HL-60 (cell line): ENCODE results near the gene COBLL1.

ENCODE experiments used
- CTCF ChIP-seq: IDR thresholded peaks from one replicate; pipeline ENCODE4 v1.5.1; 2011; ENCODE audit warnings: low read length, control low read depth, inconsistent platforms; ENCODE audit not compliant: insufficient read depth
- REST ChIP-seq: IDR thresholded peaks from 2 replicates; pipeline ENCODE4 v1.6.1; 2012; ENCODE audit warnings: low read depth; ENCODE audit not compliant: insufficient replicate concordance

DNA sequence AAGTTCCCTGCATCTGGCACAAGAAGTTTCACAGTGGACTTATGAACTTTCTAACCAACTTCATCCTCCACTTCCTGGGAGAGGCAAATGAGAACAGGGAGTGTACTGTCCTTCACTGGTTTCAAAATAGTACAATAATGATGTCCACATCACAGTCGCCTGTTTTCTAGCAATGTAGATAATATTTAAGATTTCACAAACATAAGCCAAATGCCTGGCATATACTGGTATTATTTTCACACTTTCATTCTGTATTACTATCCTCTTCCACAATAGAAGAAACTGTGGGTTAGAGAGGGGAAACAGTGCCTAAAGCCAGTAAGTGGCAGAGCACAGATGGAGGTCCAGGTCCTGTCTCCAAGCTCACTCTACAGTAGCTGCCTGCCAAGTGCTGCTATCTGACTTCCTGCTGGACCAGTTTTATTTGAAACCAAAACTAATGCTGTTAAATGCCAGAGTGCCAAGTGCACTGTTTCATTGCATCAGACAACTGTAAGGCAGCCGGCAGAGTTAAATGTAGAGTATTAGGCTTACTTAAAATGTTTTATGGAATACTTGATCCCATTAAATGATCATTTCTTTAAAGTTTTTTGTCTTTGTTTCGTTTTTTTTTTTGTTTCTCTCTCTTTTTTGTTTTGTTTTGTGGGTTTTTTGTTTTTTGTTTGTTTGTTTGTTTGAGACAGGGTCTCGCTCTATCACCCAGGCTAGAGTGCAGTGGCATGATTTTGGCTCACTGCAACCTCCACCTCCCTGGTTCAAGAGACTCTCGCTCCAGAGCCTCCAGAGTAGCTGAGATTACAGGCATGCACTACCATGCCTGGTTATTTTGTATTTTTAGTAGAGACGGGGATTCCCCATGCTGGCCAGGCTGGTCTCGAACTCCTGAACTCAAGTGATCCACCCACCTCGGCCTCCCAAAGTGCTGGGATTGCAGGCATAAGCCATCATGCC, 15.1 kb downstream of the COBLL1 start:
- no peak for TF ChIP-seq CTCF
- no peak for TF ChIP-seq REST
